ENCODE data around the gene TRPM2.
"Not testable (repeated sequence)": the region's sequence is repeated elsewhere in the genome, so short reads cannot be mapped to it uniquely, and the experiment has no call there.

TRPM2 gene

DNA sequence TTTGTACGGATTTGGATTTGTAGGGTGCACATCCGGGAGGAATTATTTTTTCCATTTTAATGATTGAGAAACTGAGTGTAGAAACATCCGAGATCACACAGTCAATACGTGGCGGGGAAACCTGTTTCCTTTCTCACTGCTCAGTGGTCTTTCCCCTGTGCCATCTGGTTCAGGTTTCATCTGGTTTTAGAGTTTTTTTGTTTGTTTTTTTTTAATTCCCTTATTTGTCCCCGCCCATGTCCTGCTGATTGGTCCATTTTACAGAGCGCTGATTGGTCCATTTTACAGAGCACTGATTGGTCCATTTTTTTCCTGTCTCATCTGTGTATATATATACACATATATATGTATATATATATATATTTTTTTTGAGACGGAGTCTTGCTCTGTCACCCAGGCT is 6.0 kb downstream of the TRPM2 start:
- no peak for DNase-seq (ENCODE audit: low read depth)
- TF ChIP-seq POLR2A (IDR thresholded peaks at IDR 0.05; ENCODE audit: extremely low read depth, insufficient read length) (no peak), CTCF (IDR thresholded peaks at IDR 0.05; ENCODE audit: low read depth, low read length) (no peak), MAX (IDR thresholded peaks at IDR 0.05; ENCODE audit: low read depth, low read length) (no peak), MYC (IDR thresholded peaks at IDR 0.05; ENCODE audit: low read depth, low read length) (no peak)
- no peak overlapping the region for H3K4me3 ChIP-seq (ENCODE audit: low read depth, low read length)

DNA sequence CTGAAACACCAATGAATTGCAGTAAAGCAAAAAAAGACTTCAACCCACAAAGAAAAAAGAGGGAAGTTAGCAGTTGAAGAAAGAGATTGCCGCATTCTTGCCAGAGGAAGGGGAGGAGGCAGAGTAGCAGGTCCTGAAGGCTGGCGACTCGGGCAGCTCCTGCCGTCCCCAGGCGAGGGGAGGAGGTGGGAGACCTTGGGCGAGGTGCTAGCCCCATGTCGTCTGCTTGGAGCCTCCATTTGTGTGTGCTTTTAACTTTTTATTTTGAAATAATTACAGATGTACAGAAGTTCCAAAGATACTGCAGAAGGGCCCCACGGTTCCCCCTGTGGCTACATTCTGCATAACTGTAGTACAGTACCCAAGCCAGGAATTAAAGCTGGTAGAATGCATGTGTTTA is 6.7 kb downstream of the TRPM2 start:
- TF ChIP-seq CTCF (IDR thresholded peaks at IDR 0.05; ENCODE audit: low read depth, low read length) (no peak), MYC (IDR thresholded peaks at IDR 0.05; ENCODE audit: low read depth, low read length) (no peak), POLR2A (IDR thresholded peaks at IDR 0.05; ENCODE audit: extremely low read depth, insufficient read length) (no peak), MAX (IDR thresholded peaks at IDR 0.05; ENCODE audit: low read depth, low read length) (no peak)
- H3K4me3 ChIP-seq (ENCODE audit: low read depth, low read length) = no peak overlapping the region
- peak; percentile 80 for DNase-seq (ENCODE audit: low read depth)

DNA sequence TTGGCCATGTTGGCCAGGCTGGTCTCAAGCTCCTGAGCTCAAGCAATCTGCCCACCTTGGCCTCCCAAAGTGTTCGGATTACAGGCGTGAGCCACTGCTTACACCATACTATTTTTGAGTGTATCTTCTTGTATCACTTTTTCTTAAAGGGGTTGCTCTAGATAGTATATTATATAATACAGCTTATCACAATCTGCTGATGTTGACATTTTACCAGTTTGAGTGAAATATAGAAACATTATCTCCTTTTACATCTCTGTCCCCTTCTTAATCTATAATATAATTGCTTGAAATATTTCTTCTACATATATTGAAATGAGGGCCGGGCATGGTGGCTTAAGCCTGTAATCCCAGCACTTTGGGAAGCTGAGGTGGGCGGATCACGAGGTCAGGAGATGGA is 8.5 kb downstream of the TRPM2 start:
- H3K4me3 ChIP-seq (ENCODE audit: low read depth, low read length); DNase-seq (ENCODE audit: low read depth): not testable (repeated sequence)

- no peak for DNase-seq (ENCODE audit: low read depth)
- no peak for TF ChIP-seq CTCF (IDR thresholded peaks at IDR 0.05; ENCODE audit: low read depth, low read length)
- no peak for TF ChIP-seq MYC (IDR thresholded peaks at IDR 0.05; ENCODE audit: low read depth, low read length)
- no peak for TF ChIP-seq POLR2A (IDR thresholded peaks at IDR 0.05; ENCODE audit: extremely low read depth, insufficient read length)
- TF ChIP-seq MAX (IDR thresholded peaks at IDR 0.05; ENCODE audit: low read depth, low read length) = no peak
- H3K4me3 ChIP-seq (ENCODE audit: low read depth, low read length) = no peak overlapping the region
Observed at GRCh38 chr21:44363278-44363677, 9.9 kb downstream of the TRPM2 start.

DNA sequence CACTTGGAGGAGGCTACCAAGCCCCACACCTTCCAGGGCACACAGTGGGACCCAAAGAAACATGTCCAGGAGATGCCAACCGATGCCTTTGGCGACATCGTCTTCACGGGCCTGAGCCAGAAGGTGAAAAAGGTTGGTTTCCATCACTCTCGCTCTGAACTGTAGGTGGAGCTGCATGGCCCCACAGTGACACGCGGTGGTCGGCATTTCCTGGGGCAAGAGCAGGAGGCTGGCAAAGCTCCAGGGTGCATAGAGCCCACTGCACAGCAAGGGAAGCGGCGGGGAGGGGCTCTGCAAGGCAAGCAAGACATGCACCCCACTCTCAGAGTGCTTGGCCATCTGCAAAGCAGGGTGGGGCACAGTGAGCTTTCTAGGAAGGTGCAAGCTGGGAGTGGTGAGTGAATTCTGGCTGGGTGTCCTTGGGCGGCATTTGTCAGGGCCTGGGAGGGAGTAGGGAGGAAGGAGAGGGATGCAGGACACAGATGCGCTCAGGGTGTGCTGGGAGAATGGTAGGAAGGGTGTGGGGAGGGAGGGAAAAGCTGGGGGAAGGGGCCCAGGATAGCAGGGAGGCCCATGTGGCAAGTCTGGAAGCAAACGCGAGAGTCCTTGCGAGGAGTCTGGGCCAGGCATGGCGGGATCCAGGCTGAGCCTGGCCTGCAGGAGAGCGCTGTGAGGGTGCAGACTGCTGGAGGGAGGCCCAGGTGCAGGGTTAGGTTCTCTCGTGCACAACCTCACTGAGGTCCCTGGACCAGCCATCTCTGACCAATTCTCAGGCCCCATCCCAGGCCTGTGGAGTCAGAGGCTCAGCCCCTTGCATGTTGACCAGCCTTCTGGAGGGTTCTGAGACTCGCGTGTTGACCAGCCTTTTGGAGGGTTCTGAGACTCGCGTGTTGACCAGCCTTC is 11.0 kb downstream of the TRPM2 start:
- H3K4me3 ChIP-seq (ENCODE audit: low read depth, low read length) = no peak overlapping the region
- TF ChIP-seq MAX (IDR thresholded peaks at IDR 0.05; ENCODE audit: low read depth, low read length) (no peak), POLR2A (IDR thresholded peaks at IDR 0.05; ENCODE audit: extremely low read depth, insufficient read length) (no peak), CTCF (IDR thresholded peaks at IDR 0.05; ENCODE audit: low read depth, low read length) (no peak), MYC (IDR thresholded peaks at IDR 0.05; ENCODE audit: low read depth, low read length) (no peak)
- no peak for DNase-seq (ENCODE audit: low read depth)

- H3K4me3 ChIP-seq (ENCODE audit: low read depth, low read length) = no peak overlapping the region
- no peak for DNase-seq (ENCODE audit: low read depth)
- TF ChIP-seq MAX (IDR thresholded peaks at IDR 0.05; ENCODE audit: low read depth, low read length) (no peak), CTCF (IDR thresholded peaks at IDR 0.05; ENCODE audit: low read depth, low read length) (no peak), POLR2A (IDR thresholded peaks at IDR 0.05; ENCODE audit: extremely low read depth, insufficient read length) (no peak), MYC (IDR thresholded peaks at IDR 0.05; ENCODE audit: low read depth, low read length) (no peak)
Observed at GRCh38 chr21:44365251-44365966, 12.0 kb downstream of the TRPM2 start.

All from NB4 (cell line).